GM19395 (cell line): ENCODE results near the gene ECE2.
"Not testable (repeated sequence)": the region's sequence is repeated elsewhere in the genome, so short reads cannot be mapped to it uniquely, and the experiment has no call there.

Source experiments
- ATAC-seq: cut with Tn5 transposase; IDR thresholded peaks from one replicate; pipeline ENCODE4 v1.9.1; 2021; ENCODE audit warnings: mild to moderate bottlenecking, moderate library complexity; ENCODE audit not compliant: unreplicated experiment

The ECE2 gene

DNA sequence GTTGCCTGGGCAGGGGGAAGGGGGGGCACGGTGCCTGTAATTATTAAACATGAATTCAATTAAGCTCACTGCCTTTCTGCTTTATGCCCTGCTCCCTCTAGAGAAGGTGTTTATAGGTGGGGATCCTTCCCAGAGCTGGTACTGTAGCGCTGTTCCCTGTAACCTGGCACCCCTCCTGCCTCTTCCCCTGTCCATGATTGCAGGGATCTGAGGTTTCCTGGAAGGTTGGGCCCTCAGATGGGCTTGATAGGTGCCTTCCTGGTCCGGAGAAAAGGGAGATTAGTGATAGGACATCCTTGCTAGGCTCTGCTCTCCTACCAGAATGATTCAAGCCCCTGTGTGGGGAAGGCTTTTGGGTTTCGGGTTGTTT, 59.5 kb downstream of the ECE2 start:
- ATAC-seq: peak; percentile 3

DNA sequence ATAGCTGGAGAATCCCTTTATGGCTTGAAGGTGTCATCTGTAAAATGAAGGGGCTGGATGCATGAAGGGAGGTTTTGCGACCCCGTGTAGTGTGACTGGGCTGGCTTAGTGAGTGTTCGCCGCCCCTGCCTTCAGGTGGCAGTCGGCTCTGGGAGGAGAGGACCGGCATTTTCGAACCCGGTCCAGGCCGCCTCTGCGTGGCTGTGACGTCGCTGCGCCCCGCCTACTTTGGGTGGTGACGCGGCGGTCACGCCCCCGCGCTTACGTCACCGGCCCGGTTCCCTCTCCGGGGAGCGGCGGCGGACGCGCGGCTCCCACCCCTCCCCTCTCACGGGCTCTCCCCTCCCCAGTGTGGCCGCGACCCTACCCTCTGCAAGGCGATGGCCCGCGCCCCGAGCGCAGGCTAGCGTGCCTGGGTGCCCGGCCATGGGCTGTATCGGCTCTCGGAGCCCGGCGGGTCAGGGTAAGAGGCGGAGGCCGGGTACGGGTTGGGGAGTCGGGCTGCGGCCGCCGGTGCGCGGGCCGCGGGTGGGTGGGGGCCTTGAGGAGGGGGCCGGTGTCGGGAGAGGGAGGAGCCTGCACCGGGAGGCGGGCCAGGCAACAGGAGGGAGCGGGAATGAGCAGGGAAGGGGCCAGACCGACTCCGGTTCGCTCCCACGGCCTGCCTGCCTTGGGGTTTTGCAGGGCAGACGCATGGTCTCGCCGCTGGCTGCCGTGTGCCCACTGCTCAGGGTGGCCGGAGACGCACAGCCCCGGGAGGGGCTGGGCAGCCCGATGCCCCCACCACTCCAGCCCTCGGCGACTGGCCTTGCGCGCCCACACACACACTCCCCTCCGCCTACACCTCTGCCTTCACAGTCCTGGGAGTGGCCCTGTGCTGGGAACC, 60.1 kb downstream of the ECE2 start:
- ATAC-seq: peak; percentile 63

DNA sequence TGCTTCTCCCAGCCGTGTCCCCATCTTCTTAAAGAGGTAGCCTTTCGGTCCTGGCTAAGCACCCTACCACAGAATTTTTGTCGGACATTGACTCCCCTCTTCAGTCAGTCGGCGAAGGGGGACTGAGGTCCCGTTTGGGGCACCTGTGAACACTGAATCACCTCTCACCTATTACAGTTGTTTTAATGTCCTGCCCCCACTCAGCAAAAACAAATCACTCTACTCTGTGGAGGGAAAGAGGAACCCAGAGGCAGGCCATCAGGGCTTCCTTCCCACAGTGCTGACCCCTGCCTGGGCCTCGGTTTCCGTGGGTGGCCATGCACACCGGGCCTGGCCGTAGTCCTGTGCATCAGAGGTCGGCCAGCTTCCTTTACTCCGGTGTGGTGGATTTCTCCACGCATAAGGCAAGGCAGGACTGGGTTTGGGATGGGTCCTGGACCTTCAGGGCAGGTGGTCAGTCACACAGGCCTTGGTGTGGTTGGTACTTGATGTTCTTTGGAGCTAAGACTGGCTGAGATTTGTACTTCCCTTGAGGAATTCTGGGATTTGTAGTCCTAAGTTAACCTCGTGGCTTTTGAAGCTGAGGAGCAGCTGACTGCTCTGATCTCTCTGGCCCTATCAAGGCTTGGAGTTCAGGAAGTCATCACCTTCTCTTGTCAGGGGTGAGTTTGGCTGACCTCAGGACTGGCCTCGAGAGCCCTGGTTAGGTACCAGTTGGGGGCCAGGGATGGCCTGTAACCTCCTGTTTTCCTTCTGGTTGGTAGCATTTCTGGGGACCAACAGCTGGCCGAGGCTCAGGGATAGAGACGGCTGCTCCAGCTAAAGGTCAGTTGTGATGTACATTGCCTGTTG, 61.0 kb downstream of the ECE2 start:
- ATAC-seq: no peak

DNA sequence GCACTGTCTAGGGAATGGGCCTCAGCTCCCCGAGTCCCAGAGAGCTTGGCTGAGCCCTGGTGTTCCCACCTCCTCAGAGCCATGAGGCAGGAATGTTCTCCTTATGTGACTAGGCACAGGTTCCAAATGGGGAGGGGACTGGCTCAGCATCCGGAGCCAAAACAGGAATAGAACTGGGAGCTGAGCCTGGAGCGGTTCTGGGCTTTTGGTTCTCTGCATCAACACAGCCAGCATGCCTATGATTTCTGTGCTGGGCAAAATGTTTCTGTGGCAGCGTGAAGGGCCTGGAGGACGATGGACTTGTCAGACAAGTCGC, 61.5 kb downstream of the ECE2 start, which contains the start of gene FAM131A:
TSS of gene FAM131A (plus strand) at position 202 of the 316 bp plus-strand sequence. CDS start at position 233, 31 bp downstream.
- no peak for ATAC-seq

DNA sequence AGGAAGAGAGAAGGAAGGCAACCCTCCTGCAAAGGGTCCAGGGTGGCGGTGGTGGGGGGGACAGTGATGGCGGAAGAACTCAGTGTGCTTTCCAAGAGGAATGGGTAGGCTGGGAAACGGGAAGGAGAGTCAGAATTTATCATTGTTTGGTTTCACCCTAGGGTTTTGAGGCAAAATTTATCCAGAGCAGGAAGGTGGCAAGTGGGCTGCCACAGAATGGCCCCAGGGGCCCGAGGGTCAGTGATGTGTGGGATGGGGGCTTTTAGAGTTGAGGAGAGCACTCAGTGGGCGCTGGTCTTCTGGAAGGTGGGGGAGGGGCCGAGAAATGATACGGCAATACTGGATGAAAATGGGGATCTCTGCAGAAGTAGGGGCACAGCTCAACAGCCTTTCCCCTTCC, 62.2 kb downstream of the ECE2 start:
- ATAC-seq: no peak

DNA sequence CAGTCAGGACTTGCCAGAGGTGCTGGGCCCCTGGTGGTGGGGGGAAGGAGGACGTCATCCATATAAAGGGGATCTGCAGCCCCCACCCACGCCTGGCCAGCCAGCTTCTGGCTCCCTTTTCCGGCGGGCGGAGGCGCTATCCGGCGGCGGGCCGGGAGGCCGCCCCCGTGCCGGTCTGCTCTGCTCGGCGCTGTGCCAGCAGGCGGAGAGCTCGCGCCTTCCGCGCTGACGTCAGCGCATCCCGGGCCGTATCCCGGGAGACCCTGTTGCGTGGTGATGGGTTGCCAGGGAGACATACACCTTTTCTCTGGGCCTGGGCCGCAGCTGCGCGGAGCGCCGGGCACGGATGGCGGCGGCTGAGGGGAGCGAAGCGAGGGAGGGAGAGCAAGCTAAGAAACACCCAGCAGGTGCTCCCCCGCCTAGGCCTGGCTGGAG, 62.7 kb downstream of the ECE2 start:
- ATAC-seq: no peak

DNA sequence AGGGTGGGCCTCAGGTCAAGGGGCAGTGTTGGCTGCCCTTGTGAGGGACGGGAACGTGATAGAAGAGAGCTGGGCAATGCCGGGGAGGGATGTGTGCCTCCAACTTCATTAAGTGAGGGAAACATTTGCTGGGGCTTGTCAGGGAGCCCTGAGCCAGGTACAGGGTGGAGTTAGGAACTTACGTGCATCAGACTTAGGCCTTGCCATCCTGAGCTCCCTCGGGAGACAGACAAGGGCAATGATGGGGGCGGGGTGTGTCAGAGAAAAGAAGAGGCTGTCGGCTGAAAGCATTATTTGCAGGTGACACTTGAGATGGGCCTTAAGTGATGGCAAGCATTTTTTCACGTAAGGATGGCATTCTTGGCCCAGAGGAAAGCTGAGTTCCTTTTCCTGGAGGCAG, 63.2 kb downstream of the ECE2 start:
- ATAC-seq: no peak

DNA sequence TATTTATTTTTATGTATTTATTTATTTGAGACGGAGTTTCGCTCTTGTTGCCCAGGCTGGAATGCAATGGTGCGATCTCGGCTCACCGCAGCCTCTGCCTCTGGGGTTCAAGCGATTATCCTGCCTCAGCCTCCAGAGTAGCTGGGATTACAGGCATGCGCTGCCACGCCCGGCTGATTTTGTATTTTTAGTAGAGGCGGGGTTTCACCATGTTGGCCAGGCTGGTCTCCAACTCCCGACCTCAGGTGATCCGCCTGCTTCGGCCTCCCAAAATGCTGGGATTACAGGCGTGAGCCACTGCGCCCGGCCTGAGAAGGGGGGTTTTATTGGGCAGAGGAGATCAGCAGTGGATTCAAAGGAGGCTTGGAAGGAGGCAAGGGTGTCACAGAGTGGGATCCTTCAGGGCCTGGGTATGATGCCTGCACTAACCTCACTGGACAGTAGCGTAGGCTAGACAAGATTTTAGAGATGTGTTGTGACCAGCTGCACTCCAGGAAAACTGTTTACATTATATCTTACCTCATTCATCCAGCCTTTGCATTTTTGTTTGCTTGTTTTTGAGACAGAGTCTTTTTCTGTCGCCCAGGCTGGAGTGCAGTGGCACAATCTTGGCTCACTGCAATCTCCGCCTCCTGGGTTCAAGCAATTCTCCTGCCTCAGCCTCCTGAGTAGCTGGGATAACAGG, 63.8 kb downstream of the ECE2 start:
- not testable (repeated sequence) for ATAC-seq

DNA sequence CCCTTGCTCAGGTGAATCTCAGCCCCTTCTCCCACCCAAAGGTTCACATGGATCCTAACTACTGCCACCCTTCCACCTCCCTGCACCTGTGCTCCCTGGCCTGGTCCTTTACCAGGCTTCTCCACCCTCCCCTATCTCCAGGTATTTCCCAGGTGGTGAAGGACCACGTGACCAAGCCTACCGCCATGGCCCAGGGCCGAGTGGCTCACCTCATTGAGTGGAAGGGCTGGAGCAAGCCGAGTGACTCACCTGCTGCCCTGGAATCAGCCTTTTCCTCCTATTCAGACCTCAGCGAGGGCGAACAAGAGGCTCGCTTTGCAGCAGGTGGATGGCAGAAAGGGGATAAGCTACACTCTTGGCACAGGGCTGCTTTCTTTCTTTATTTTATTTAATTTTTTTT, 66.1 kb downstream of the ECE2 start:
- ATAC-seq: no peak
